Tibial artery (tissue), 4 donors: Measurements from ENCODE around the gene ASPSCR1.

Experiments used
- DNase-seq, 2 donors: peaks; one replicate each; pipeline ENCODE4 v3.0.0-alpha.2; 2019
- H3K27ac ChIP-seq, 2 donors: fragments of 200-600 bp; sonication (generic) in 1 of 2; 1 replicate in 1 of 2; 2 replicates in 1 of 2; pipeline ENCODE4 v1.5.1; 2018 to 2019; ENCODE audit warnings: mild to moderate bottlenecking in 1 of 2
- H3K27me3 ChIP-seq, 2 donors: fragments of 200-600 bp; sonication (generic) in 1 of 2; one replicate each; pipeline versions ENCODE4 v1.5.1 to v1.6.0; 2016 to 2019
- H3K36me3 ChIP-seq, 3 donors: fragments of 200-600 bp; sonication (generic) in 2 of 3; one replicate each; pipeline ENCODE4 v1.5.1; 2016 to 2019; ENCODE audit warnings: mild to moderate bottlenecking in 2 of 3
- H3K4me1 ChIP-seq, 4 donors: fragments of 200-600 bp; sonication (generic) in 2 of 4; 1 replicate in 3 of 4; 2 replicates in 1 of 4; pipeline ENCODE4 v1.5.1; 2016 to 2019
- H3K4me3 ChIP-seq, 2 donors: fragments of 200-600 bp; sonication (generic) in 1 of 2; 1 replicate in 1 of 2; 2 replicates in 1 of 2; pipeline ENCODE4 v1.5.1; 2018 to 2019; ENCODE audit warnings: mild to moderate bottlenecking in 2 of 2
- H3K9me3 ChIP-seq, 3 donors: fragments of 200-600 bp; sonication (generic) in 1 of 3; one replicate each; pipeline ENCODE4 v1.5.1; 2016 to 2019
- intact Hi-C: fragments of 100-400 bp; cut with DNase I; formaldehyde crosslinking; loops from one replicate; pipeline ENCODE4 v1.15.0; 2023; ENCODE audit warnings: low total_unique reads
- TF ChIP-seq, protein P1 (sequence below), 2 experiments: fragments of 200-600 bp in 1 of 2; fragments of 450-650 bp in 1 of 2; IDR thresholded peaks; one replicate each; pipeline ENCODE4 v1.5.1; 2017 to 2019; ENCODE audit warnings: antibody characterized with exemption in 2 of 2, mild to moderate bottlenecking in 1 of 2, moderate library complexity in 1 of 2

Gene ASPSCR1

DNA sequence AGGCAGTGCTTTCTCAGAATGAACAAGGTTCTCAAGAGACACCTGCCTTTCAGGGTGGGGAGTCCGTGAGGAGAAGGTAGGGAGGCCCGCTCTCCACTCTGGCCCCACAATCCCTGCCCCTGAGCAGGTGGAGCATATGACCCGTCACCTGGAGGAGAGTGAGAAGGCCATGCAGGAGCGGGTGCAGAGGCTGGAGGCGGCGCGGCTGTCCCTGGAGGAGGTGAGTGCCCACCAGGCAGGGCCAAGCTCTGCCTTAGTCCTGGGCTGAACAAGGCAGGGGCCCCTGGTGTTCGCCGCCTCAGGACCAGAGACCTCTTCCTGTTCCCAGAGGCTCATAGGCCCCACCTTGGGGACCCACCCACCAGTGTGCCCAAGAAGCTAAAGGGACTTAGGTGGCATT, 51.5 kb downstream of the ASPSCR1 start:
- Histone ChIP-seq H3K4me1 (peaks cover 0 to 31% (median 25%) of the 10 kb centered on the region in 4 donors), H3K9me3 (no peaks in the 10 kb centered on the region), H3K27me3 (peaks cover 0 to 53% of the 10 kb centered on the region in 2 donors), H3K36me3 (peaks cover 0 to 9% (median 0%) of the 10 kb centered on the region in 3 donors), H3K27ac (no peak overlapping the region), H3K4me3 (no peak overlapping the region)
- intact Hi-C loops: no loop called here
- TF ChIP-seq, protein P1, sequence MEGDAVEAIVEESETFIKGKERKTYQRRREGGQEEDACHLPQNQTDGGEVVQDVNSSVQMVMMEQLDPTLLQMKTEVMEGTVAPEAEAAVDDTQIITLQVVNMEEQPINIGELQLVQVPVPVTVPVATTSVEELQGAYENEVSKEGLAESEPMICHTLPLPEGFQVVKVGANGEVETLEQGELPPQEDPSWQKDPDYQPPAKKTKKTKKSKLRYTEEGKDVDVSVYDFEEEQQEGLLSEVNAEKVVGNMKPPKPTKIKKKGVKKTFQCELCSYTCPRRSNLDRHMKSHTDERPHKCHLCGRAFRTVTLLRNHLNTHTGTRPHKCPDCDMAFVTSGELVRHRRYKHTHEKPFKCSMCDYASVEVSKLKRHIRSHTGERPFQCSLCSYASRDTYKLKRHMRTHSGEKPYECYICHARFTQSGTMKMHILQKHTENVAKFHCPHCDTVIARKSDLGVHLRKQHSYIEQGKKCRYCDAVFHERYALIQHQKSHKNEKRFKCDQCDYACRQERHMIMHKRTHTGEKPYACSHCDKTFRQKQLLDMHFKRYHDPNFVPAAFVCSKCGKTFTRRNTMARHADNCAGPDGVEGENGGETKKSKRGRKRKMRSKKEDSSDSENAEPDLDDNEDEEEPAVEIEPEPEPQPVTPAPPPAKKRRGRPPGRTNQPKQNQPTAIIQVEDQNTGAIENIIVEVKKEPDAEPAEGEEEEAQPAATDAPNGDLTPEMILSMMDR (IDR thresholded peaks at IDR 0.05): no peak
- DNase-seq: no peak

DNA sequence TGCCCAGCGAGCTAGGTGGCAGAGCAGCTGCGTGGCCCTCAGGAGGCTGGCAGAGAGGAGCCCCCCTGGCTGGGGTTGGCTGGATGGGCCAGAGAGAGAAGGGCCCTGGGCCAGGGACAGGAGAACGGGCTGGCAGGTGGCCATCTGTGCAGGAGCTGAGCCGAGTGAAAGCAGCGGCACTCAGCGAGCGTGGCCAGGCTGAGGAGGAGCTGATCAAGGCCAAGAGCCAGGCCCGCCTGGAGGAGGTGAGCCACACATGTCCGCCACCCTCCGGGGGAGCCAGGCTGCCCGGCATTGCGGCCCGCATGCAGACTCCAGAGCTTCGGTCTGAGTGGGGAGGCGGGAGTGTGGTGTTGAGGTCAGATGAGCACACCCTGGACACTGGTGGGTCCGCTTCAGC, 52.0 kb downstream of the ASPSCR1 start:
- peaks cover 0 to 9% (median 0%) of the 10 kb centered on the region in 3 donors for H3K36me3 ChIP-seq
- peaks cover 0 to 27% (median 21%) of the 10 kb centered on the region in 4 donors for H3K4me1 ChIP-seq
- intact Hi-C loops: no loop called here
- no peak overlapping the region for H3K27ac ChIP-seq
- TF ChIP-seq, protein P1 (IDR thresholded peaks at IDR 0.05): no peak
- peaks cover 0 to 53% of the 10 kb centered on the region in 2 donors for H3K27me3 ChIP-seq
- no peaks in the 10 kb centered on the region for H3K9me3 ChIP-seq
- no peak for DNase-seq
- H3K4me3 ChIP-seq: no peak overlapping the region

DNA sequence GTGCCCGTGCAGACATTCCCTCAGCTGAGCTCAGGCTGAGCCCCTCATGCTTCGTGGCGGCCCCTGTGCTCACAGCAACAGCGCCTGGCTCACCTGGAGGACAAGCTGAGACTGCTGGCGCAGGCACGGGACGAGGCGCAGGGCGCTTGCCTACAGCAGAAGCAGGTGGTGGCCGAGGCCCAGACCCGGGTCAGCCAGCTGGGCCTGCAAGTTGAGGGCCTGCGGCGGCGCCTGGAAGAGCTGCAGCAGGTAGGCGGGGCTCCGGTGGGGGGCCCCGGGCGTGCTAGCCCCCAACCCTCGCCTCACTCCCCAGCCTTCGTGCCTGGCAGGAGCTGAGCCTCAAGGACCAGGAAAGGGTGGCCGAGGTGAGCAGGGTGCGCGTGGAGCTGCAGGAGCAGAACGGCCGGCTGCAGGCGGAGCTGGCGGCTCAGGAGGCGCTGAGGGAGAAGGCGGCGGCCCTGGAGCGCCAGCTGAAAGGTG, 52.6 kb downstream of the ASPSCR1 start:
- TF ChIP-seq, protein P1 (IDR thresholded peaks at IDR 0.05): no peak
- DNase-seq: no peak
- Histone ChIP-seq H3K9me3 (no peaks in the 10 kb centered on the region), H3K27me3 (peaks cover 0 to 53% of the 10 kb centered on the region in 2 donors), H3K27ac (no peak overlapping the region), H3K4me3 (peak overlapping the region in 1 of 2 donors; percentile 53), H3K36me3 (peaks cover 0 to 9% (median 3%) of the 10 kb centered on the region in 3 donors), H3K4me1 (peaks cover 0 to 24% (median 20%) of the 10 kb centered on the region in 4 donors)
- intact Hi-C loops: loop anchor here (2.0 kb wide), 1 partner anchor 123 kb away; no protein-coding TSS in a partner anchor

DNA sequence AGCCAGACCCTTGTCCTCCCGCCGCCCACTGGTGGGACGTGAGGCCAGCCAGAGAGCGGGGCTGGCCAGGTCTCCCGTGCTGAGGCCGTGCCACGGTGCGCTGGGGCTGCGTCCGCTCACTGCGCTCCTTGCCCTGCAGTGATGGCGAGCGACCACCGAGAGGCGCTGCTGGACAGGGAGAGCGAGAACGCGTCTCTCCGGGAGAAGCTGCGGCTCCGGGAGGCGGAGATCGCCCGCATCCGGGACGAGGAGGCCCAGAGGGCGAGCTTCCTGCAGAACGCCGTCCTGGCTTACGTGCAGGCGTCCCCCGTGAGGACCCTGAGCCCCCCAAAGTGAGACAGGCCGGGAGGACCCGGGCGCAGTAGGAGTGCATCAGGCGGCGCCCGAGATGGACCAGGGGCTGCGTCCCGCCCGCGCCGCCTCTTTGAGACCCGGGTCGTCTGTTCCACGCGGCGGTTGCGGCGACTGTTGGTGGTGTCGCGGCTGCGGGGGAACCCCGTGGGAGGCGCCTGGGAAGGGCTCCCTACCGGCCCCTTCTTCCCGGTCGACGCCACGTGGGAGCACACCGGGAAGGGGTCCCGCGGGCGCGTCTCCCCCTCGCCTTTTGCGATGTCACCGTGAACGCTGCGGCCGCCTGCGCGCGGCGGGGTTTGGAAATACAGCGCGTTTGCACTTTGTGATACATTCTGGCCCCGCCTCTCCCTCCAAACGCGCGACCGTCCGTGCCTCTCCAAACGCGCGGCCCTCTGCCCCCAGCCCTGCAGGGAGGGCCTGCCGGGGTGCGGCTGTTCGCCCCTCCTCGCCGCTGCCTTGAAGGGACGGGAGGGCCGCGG, 53.3 kb downstream of the ASPSCR1 start:
- intact Hi-C loops: loop anchor here (2.0 kb wide), 1 partner anchor 122 kb away; no protein-coding TSS in a partner anchor
- H3K36me3 ChIP-seq: peaks cover 0 to 12% (median 9%) of the 10 kb centered on the region in 3 donors
- TF ChIP-seq, protein P1 (IDR thresholded peaks at IDR 0.05): peak; percentile 94 to 96
- peaks cover 0 to 53% of the 10 kb centered on the region in 2 donors for H3K27me3 ChIP-seq
- H3K4me3 ChIP-seq: peak overlapping the region; percentile 43 to 53
- peak; percentile 68 to 89 for DNase-seq
- peak overlapping the region in 1 of 2 donors; percentile 4 for H3K27ac ChIP-seq
- peaks cover 0 to 28% (median 21%) of the 10 kb centered on the region in 4 donors for H3K4me1 ChIP-seq
- no peaks in the 10 kb centered on the region for H3K9me3 ChIP-seq

DNA sequence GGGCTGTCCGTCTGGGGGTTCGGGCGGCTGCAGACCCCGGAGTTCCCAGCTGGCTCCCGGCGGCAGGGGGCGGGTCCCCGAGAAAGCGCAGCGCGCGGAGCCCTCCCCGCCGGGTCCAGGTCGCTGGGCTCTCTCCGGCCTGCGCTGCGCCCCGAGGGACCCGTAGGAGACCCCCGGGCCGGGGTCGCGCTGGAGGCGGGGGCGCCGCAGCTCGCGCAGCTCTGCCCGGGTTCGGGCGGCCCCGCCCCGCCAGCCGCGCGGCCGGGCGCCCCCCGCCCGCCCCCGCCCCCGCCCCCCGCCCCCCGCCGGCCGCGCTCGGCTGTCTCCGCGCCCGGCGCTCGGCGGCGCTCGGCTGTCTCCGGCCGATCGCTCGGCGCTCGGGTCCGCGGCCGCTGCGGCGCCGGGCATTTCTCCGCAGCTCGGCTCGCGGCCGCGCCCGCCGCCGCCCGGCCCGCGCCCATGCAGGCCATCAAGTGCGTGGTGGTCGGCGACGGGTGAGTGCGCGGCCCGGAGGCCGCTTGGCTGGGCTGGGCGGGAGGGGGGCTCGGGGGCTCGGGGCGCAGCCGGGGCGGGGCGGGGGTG, 54.0 kb downstream of the ASPSCR1 start, which contains the start of gene RAC3:
RAC3 (plus strand) TSS at position 376 of the 582 bp plus-strand sequence; CDS start at position 460, 84 bp downstream.
- TF ChIP-seq, protein P1 (IDR thresholded peaks at IDR 0.05): no peak
- intact Hi-C loops: loop anchor here (2.0 kb wide), 1 partner anchor 121 kb away; no protein-coding TSS in a partner anchor
- Histone ChIP-seq H3K27ac (peak within 1 kb of the TSS in 1 of 2 donors; percentile 4), H3K9me3 (no peaks in the 10 kb centered on the region), H3K27me3 (peaks cover 0 to 53% of the 10 kb centered on the region in 2 donors), H3K36me3 (peaks cover 0 to 17% (median 13%) of the 10 kb centered on the region in 3 donors), H3K4me1 (peaks cover 0 to 35% (median 27%) of the 10 kb centered on the region in 4 donors), H3K4me3 (peak within 1 kb of the TSS; percentile 43 to 53)
- no peak for DNase-seq
